ENCODE measurements around the gene KCNIP4.

- TF ChIP-seq CTCF (IDR thresholded peaks at IDR 0.05) (no peak), POLR2A (IDR thresholded peaks at IDR 0.05) (no peak)
Observed at GRCh38 chr4:21177092-21177491, 771.5 kb downstream of the KCNIP4 start.
